HepG2 (cell line): ENCODE measurements around the gene DLX5. TPM values are rescaled to one million over a fixed set of nuclear protein-coding genes. Genes with fewer than 3 reads are reported as not detected.
A peak's percentile ranks its signal among the peaks of the same experiment; 100 is the strongest.

Experiments used
- CTCF ChIP-seq: sonication (generic); formaldehyde crosslinking; IDR thresholded peaks from 2 replicates; pipeline ENCODE4 v1.5.0; 2020; ENCODE audit warnings: mild to moderate bottlenecking, missing genetic modification reagents, moderate library complexity
- GABPB1 ChIP-seq: IDR thresholded peaks from 2 replicates; pipeline ENCODE4 v1.6.1; 2016; ENCODE audit warnings: mild to moderate bottlenecking, missing genetic modification reagents, moderate library complexity, missing compliant biosample characterization
- HNRNPLL ChIP-seq: fragments of 200-400 bp; formaldehyde crosslinking; IDR thresholded peaks from 2 replicates; pipeline ENCODE4 v1.6.1; 2017; ENCODE audit warnings: mild to moderate bottlenecking, low read depth, low read length; ENCODE audit not compliant: poor library complexity, severe bottlenecking
- KDM4B ChIP-seq: sonication (generic); formaldehyde crosslinking; IDR thresholded peaks from 2 replicates; pipeline ENCODE4 v1.4.0; 2020; ENCODE audit warnings: missing genetic modification reagents
- KMT2A ChIP-seq: sonication (generic); formaldehyde crosslinking; IDR thresholded peaks from 2 replicates; pipeline ENCODE4 v1.4.0; 2020; ENCODE audit warnings: missing genetic modification reagents
- MED1 ChIP-seq: sonication (generic); formaldehyde crosslinking; IDR thresholded peaks from 2 replicates; pipeline ENCODE4 v1.4.0; 2020; ENCODE audit warnings: missing genetic modification reagents
- MED13 ChIP-seq: sonication (generic); formaldehyde crosslinking; IDR thresholded peaks from 2 replicates; pipeline ENCODE4 v1.5.0; 2020; ENCODE audit warnings: missing genetic modification reagents
- NCOA1 ChIP-seq: sonication (generic); formaldehyde crosslinking; IDR thresholded peaks from 2 replicates; pipeline ENCODE4 v1.9.0; 2021; ENCODE audit warnings: missing genetic modification reagents
- NFIB ChIP-seq: sonication (generic); formaldehyde crosslinking; IDR thresholded peaks from 2 replicates; pipeline ENCODE4 v1.9.0; 2021; ENCODE audit warnings: missing genetic modification reagents, mild to moderate bottlenecking, borderline replicate concordance
- RBM22 ChIP-seq: fragments of 200-400 bp; formaldehyde crosslinking; optimal IDR thresholded peaks from 2 replicates; pipeline ENCODE3; 2017; ENCODE audit warnings: mild to moderate bottlenecking, low read length, moderate library complexity
- SAFB2 ChIP-seq: sonication (generic); formaldehyde crosslinking; IDR thresholded peaks from 2 replicates; pipeline ENCODE4 v1.5.1; 2020; ENCODE audit warnings: missing genetic modification reagents, low read depth, mild to moderate bottlenecking, borderline replicate concordance
- SP5 ChIP-seq: IDR thresholded peaks from 2 replicates; pipeline ENCODE4 v1.6.1; 2016; ENCODE audit warnings: low read depth, borderline replicate concordance
- ZC3H13 ChIP-seq: sonication (generic); formaldehyde crosslinking; IDR thresholded peaks from 2 replicates; pipeline ENCODE4 v1.8.1; 2023; ENCODE audit warnings: mild to moderate bottlenecking, missing genetic modification reagents, moderate library complexity
- ZNF225 ChIP-seq: sonication (generic); formaldehyde crosslinking; IDR thresholded peaks from 2 replicates; pipeline ENCODE4 v1.4.0; 2020; ENCODE audit warnings: mild to moderate bottlenecking, missing genetic modification reagents
- ZNF230 ChIP-seq: sonication (generic); formaldehyde crosslinking; IDR thresholded peaks from 2 replicates; pipeline ENCODE4 v1.4.0; 2020; ENCODE audit warnings: mild to moderate bottlenecking, missing genetic modification reagents
- ZNF292 ChIP-seq: sonication (generic); formaldehyde crosslinking; IDR thresholded peaks from 2 replicates; pipeline ENCODE4 v1.8.1; 2022; ENCODE audit warnings: mild to moderate bottlenecking, low read depth, missing genetic modification reagents, borderline replicate concordance
- ZNF446 ChIP-seq: sonication (generic); formaldehyde crosslinking; IDR thresholded peaks from 2 replicates; pipeline ENCODE4 v1.5.0; 2020; ENCODE audit warnings: mild to moderate bottlenecking, missing genetic modification reagents
- ZNF556 ChIP-seq: sonication (generic); formaldehyde crosslinking; IDR thresholded peaks from 2 replicates; pipeline ENCODE4 v1.4.0; 2020; ENCODE audit warnings: mild to moderate bottlenecking, missing genetic modification reagents, borderline replicate concordance
- ZNF557 ChIP-seq: sonication (generic); formaldehyde crosslinking; IDR thresholded peaks from 2 replicates; pipeline ENCODE4 v1.4.0; 2020; ENCODE audit warnings: missing genetic modification reagents
- ZNF816 ChIP-seq: sonication (generic); formaldehyde crosslinking; IDR thresholded peaks from 2 replicates; pipeline ENCODE4 v1.8.0; 2022; ENCODE audit warnings: missing genetic modification reagents, mild to moderate bottlenecking, borderline replicate concordance
- polyA plus RNA-seq, 8 experiments: library from polyadenylated mRNA; depleted of rRNA in 3 of 8; stranded (reverse) in 7 of 8; unstranded in 1 of 8; fragments of >200 nt; fragmentation: Illumina TruSeq in 4 of 8; extraction: Trizol in 4 of 8; gene quantifications; 2 replicates each; pipeline versions ENCODE4 v1.2.1 to v1.2.3, GENCODE V29; 2011 to 2016; ENCODE audit warnings: low read depth in 4 of 8, missing spikeins in 1 of 8, mixed read lengths in 1 of 8; ENCODE audit not compliant: insufficient read depth in 1 of 8
- total RNA-seq, 5 experiments: library from RNA; depleted of rRNA; stranded (reverse); fragments of >200 nt; fragmentation: Illumina TruSeq; extraction: Trizol; gene quantifications; 2 replicates each; pipeline ENCODE4 v1.2.3, GENCODE V29; 2016; ENCODE audit warnings: low read depth in 1 of 5
- TF ChIP-seq, protein P1 (sequence below): IDR thresholded peaks from 2 replicates; pipeline ENCODE4 v1.6.1; 2016; ENCODE audit warnings: missing genetic modification reagents, missing compliant biosample characterization
- TF ChIP-seq, protein P2 (sequence below): sonication (generic); formaldehyde crosslinking; IDR thresholded peaks from 2 replicates; pipeline ENCODE4 v1.9.0; 2021; ENCODE audit warnings: missing genetic modification reagents, borderline replicate concordance
- TF ChIP-seq, protein P3 (sequence below): IDR thresholded peaks from 2 replicates; pipeline ENCODE4 v1.6.1; 2016

DLX5 gene
- total and polyA plus RNA-seq, 2 of the 13 experiments (the other 11 are each of a cell fraction or from before 2014, with no cell fraction given) = not detected

DNA sequence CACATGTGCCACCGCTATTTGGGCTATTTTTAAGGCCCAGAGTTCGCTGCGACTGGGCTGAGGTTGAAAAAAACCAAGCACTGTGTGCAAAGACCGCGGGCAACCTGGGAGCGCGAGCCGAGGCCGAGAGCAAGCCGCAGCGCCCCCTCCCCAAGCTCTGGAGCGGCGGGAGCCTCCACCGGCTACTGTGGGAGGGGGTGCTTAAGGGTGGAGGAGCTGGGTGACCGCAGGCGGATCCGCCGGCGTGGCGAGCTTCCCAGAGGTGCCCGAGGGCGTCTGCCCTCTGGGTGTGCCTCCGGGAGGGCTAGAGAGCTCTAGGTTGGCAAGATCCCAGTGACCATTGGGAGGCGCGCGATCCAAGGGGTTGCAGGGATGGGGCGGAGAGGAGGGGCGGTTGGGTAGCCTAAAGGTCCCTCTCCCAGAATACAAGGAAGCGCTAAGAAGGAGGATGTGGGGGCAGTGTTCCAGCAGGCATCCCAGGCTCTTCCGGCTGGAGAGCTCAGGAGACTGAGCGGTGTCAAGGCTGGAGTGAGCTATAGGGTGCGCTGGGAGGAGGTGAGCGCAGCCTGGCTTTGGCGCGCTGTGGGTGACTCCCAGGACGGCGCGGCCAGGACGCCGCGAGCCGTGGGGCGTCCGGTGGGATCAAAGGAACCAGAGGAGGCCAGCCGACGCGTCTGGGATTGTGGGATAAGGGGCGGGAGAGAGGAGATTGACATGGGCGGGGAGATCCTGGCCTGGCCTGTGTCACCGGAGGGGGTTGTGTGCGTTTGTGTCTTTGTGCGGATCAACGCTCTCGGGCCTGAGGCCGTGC, 8.0 kb downstream of the DLX5 start (continued):
- no peak; the same call in 1 of the 2 replicates for TF ChIP-seq ZNF292
- TF ChIP-seq HNRNPLL = peak; percentile 59
- peak; percentile 63 for TF ChIP-seq MED1 (CRISPR knock-in tag)
- no peak for TF ChIP-seq NFIB (CRISPR knock-in tag)
- no peak; the same call in 1 of the 2 replicates for TF ChIP-seq KDM4B (CRISPR knock-in tag)
- TF ChIP-seq CTCF (CRISPR knock-in tag) = peak; percentile 75
- peak; percentile 73 for TF ChIP-seq GABPB1 (CRISPR knock-in tag)
- TF ChIP-seq, protein P1, sequence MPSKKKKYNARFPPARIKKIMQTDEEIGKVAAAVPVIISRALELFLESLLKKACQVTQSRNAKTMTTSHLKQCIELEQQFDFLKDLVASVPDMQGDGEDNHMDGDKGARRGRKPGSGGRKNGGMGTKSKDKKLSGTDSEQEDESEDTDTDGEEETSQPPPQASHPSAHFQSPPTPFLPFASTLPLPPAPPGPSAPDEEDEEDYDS = peak; percentile 15; the same call in 1 of the 2 replicates
- TF ChIP-seq KMT2A (CRISPR knock-in tag) = peak; percentile 72
- no peak; the same call in 1 of the 2 replicates for TF ChIP-seq ZC3H13 (CRISPR knock-in tag)
- TF ChIP-seq, protein P2, sequence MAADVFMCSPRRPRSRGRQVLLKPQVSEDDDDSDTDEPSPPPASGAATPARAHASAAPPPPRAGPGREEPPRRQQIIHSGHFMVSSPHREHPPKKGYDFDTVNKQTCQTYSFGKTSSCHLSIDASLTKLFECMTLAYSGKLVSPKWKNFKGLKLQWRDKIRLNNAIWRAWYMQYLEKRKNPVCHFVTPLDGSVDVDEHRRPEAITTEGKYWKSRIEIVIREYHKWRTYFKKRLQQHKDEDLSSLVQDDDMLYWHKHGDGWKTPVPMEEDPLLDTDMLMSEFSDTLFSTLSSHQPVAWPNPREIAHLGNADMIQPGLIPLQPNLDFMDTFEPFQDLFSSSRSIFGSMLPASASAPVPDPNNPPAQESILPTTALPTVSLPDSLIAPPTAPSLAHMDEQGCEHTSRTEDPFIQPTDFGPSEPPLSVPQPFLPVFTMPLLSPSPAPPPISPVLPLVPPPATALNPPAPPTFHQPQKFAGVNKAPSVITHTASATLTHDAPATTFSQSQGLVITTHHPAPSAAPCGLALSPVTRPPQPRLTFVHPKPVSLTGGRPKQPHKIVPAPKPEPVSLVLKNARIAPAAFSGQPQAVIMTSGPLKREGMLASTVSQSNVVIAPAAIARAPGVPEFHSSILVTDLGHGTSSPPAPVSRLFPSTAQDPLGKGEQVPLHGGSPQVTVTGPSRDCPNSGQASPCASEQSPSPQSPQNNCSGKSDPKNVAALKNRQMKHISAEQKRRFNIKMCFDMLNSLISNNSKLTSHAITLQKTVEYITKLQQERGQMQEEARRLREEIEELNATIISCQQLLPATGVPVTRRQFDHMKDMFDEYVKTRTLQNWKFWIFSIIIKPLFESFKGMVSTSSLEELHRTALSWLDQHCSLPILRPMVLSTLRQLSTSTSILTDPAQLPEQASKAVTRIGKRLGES = no peak
- peak; percentile 27; the same call in 1 of the 2 replicates for TF ChIP-seq SAFB2 (CRISPR knock-in tag)
- peak; percentile 40 for TF ChIP-seq RBM22
- TF ChIP-seq ZNF556 (CRISPR knock-in tag) = peak; percentile 34; the same call in 1 of the 2 replicates
- TF ChIP-seq ZNF230 = no peak; the same call in 1 of the 2 replicates
- TF ChIP-seq ZNF225 (CRISPR knock-in tag) = 0 out of 2 replicates have a peak, but pooled peaks have one; percentile 36
- 0 out of 2 replicates have a peak, but pooled peaks have one; percentile 60 for TF ChIP-seq ZNF557
- TF ChIP-seq ZNF446 (CRISPR knock-in tag) = no peak
- no peak for TF ChIP-seq ZNF816
- TF ChIP-seq MED13 (CRISPR knock-in tag) = 0 out of 2 replicates have a peak, but pooled peaks have one; percentile 59
- TF ChIP-seq, protein P3, sequence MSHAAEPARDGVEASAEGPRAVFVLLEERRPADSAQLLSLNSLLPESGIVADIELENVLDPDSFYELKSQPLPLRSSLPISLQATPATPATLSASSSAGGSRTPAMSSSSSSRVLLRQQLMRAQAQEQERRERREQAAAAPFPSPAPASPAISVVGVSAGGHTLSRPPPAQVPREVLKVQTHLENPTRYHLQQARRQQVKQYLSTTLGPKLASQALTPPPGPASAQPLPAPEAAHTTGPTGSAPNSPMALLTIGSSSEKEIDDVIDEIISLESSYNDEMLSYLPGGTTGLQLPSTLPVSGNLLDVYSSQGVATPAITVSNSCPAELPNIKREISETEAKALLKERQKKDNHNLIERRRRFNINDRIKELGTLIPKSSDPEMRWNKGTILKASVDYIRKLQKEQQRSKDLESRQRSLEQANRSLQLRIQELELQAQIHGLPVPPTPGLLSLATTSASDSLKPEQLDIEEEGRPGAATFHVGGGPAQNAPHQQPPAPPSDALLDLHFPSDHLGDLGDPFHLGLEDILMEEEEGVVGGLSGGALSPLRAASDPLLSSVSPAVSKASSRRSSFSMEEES = peak; percentile 33; the same call in 1 of the 2 replicates
- TF ChIP-seq SP5 (CRISPR knock-in tag) = peak; percentile 68; the same call in 1 of the 2 replicates
- TF ChIP-seq NCOA1 = no peak
